H1 (cell line): ENCODE data around the gene RBP5. TPM values are rescaled to one million over a fixed set of nuclear protein-coding genes. Genes with fewer than 3 reads are reported as not detected.

ENCODE experiments used
- CTCF ChIA-PET: fragments of 300-600 bp; sonication (Branson Sonifier 250); formaldehyde crosslinking; loops from one replicate; lab custom pipeline; 2021; ENCODE audit not compliant: partially characterized antibody; lab: Charles Lee
- POLR2A ChIA-PET: fragments of 300-600 bp; sonication (Branson Sonifier 250); formaldehyde crosslinking; loops from one replicate; lab custom pipeline; 2021; ENCODE audit warnings: inconsistent platforms; ENCODE audit not compliant: partially characterized antibody; lab: Charles Lee
- DNase-seq, 2 experiments: peaks; one replicate each; pipeline versions ENCODE4 v3.0.0 to v3.0.0-alpha.2; 2010 to 2022; ENCODE audit warnings: low spot score in 2 of 2, low read depth in 1 of 2, mixed read lengths in 1 of 2
- FAIRE-seq: peaks from 2 replicates; lab custom pipeline; 2011; peaks lifted over from hg19 to GRCh38; lab: Jason Lieb, UNC
- H2AFZ ChIP-seq: 2 replicates; pipeline ENCODE4 v1.8.1; 2012; ENCODE audit warnings: low read length, inconsistent platforms
- H2AK5ac ChIP-seq: 2 replicates; pipeline ENCODE4 v1.6.1; 2013; ENCODE audit warnings: low read depth, low read length
- H2BK120ac ChIP-seq: replicated peaks from 2 replicates; pipeline ENCODE3; 2013; ENCODE audit warnings: low read depth, low read length, inconsistent platforms
- H2BK12ac ChIP-seq: 2 replicates; pipeline ENCODE4 v1.6.1; 2013; ENCODE audit warnings: low read depth, low read length
- H2BK15ac ChIP-seq: 2 replicates; pipeline ENCODE4 v1.6.1; 2013; ENCODE audit warnings: low read length
- H2BK20ac ChIP-seq: 2 replicates; pipeline ENCODE4 v1.6.1; 2013; ENCODE audit warnings: low read length
- H2BK5ac ChIP-seq: 2 replicates; pipeline ENCODE4 v1.6.1; 2013; ENCODE audit warnings: low read depth, low read length
- H3K14ac ChIP-seq: 2 replicates; pipeline ENCODE4 v1.6.1; 2013; ENCODE audit warnings: inconsistent platforms; ENCODE audit not compliant: insufficient read length
- H3K18ac ChIP-seq: 2 replicates; pipeline ENCODE4 v1.6.1; 2013; ENCODE audit warnings: low read length; ENCODE audit errors: extremely low read depth
- H3K23ac ChIP-seq: 2 replicates; pipeline ENCODE4 v1.6.1; 2013; ENCODE audit warnings: inconsistent platforms; ENCODE audit not compliant: insufficient read length
- H3K23me2 ChIP-seq: 2 replicates; pipeline ENCODE4 v1.6.1; 2013; ENCODE audit warnings: low read depth, low read length
- H3K27ac ChIP-seq: 2 replicates; pipeline ENCODE4 v1.6.1; 2011; ENCODE audit warnings: low read depth, low read length, inconsistent platforms
- H3K27me3 ChIP-seq, 4 experiments: replicated peaks in 1 of 4; 1 replicate in 1 of 4; 2 replicates in 3 of 4; pipeline versions ENCODE4 v1.6.1 to v1.8.1; 2011 to 2013; ENCODE audit warnings: low read length in 3 of 4, mild to moderate bottlenecking in 3 of 4, inconsistent platforms in 2 of 4, mixed read lengths in 2 of 4, moderate library complexity in 1 of 4; ENCODE audit not compliant: control insufficient read depth in 3 of 4, insufficient read depth in 3 of 4; ENCODE audit errors: extremely low read depth in 1 of 4
- H3K36me3 ChIP-seq, 4 experiments: 2 replicates each; pipeline versions ENCODE4 v1.6.1 to v1.8.1; 2011 to 2013; ENCODE audit warnings: mild to moderate bottlenecking in 4 of 4, low read length in 3 of 4, moderate library complexity in 2 of 4, control low read depth in 1 of 4, inconsistent platforms in 1 of 4; ENCODE audit not compliant: insufficient read depth in 4 of 4, control insufficient read depth in 2 of 4
- H3K4ac ChIP-seq: replicated peaks from 2 replicates; pipeline ENCODE3; 2013; ENCODE audit warnings: low read length, low read depth, mixed read lengths, inconsistent platforms; ENCODE audit not compliant: insufficient read length
- H3K4me1 ChIP-seq, 4 experiments: replicated peaks in 1 of 4; 1 replicate in 1 of 4; 2 replicates in 3 of 4; pipeline versions ENCODE4 v1.6.1 to v1.8.1; 2011 to 2013; ENCODE audit warnings: low read length in 3 of 4, inconsistent platforms in 2 of 4, mixed read lengths in 1 of 4; ENCODE audit not compliant: insufficient read depth in 4 of 4, control insufficient read depth in 3 of 4
- H3K4me2 ChIP-seq, 2 experiments: 2 replicates each; pipeline versions ENCODE4 v1.6.1 to v1.8.1; 2011 to 2013; ENCODE audit warnings: low read depth in 2 of 2, low read length in 2 of 2, control low read depth in 1 of 2, inconsistent platforms in 1 of 2, mild to moderate bottlenecking in 1 of 2; ENCODE audit not compliant: insufficient read depth in 1 of 2
- H3K4me3 ChIP-seq, 4 experiments: fragments of 200-600, 300-600 bp in 1 of 4; sonication (generic), shearing (Covaris generic), sonication (Bioruptor Twin) in 1 of 4; 2 replicates each; pipeline versions ENCODE4 v1.5.1 to v1.8.1; 2011 to 2016; ENCODE audit warnings: low read length in 4 of 4, low read depth in 3 of 4, control low read depth in 2 of 4, inconsistent platforms in 2 of 4, mild to moderate bottlenecking in 2 of 4, mixed read lengths in 1 of 4, moderate library complexity in 1 of 4; ENCODE audit not compliant: insufficient read depth in 2 of 4; ENCODE audit errors: extremely low read depth in 1 of 4
- H3K56ac ChIP-seq: replicated peaks from 2 replicates; pipeline ENCODE3; 2013; ENCODE audit warnings: low read depth, mild to moderate bottlenecking, mixed read lengths, low read length, inconsistent platforms; ENCODE audit not compliant: insufficient read length
- H3K79me1 ChIP-seq: 2 replicates; pipeline ENCODE4 v1.6.1; 2013; ENCODE audit warnings: low read depth, low read length, control low read depth
- H3K79me2 ChIP-seq, 2 experiments: 2 replicates each; pipeline versions ENCODE4 v1.6.1 to v1.8.1; 2012 to 2013; ENCODE audit warnings: low read length in 2 of 2, mild to moderate bottlenecking in 2 of 2, inconsistent platforms in 1 of 2; ENCODE audit not compliant: insufficient read depth in 2 of 2, control insufficient read depth in 1 of 2
- H3K9ac ChIP-seq, 4 experiments: replicated peaks in 1 of 4; 1 replicate in 1 of 4; 2 replicates in 3 of 4; pipeline versions ENCODE4 v1.6.1 to v1.8.1; 2011 to 2013; ENCODE audit warnings: low read depth in 3 of 4, low read length in 3 of 4, control low read depth in 2 of 4, mild to moderate bottlenecking in 2 of 4, moderate library complexity in 2 of 4, inconsistent platforms in 1 of 4; ENCODE audit errors: extremely low read depth in 1 of 4
- H3K9me3 ChIP-seq, 2 experiments: 2 replicates each; pipeline versions ENCODE4 v1.6.1 to v1.8.1; 2012 to 2013; ENCODE audit warnings: mild to moderate bottlenecking in 2 of 2, moderate library complexity in 2 of 2, control low read depth in 1 of 2, inconsistent platforms in 1 of 2, low read depth in 1 of 2, low read length in 1 of 2, mixed read lengths in 1 of 2; ENCODE audit not compliant: insufficient read depth in 2 of 2
- H4K20me1 ChIP-seq, 2 experiments: replicated peaks in 1 of 2; 2 replicates each; pipeline versions ENCODE3 to v1.8.1; 2011 to 2013; ENCODE audit warnings: inconsistent platforms in 2 of 2, low read length in 2 of 2, mild to moderate bottlenecking in 1 of 2; ENCODE audit not compliant: insufficient read depth in 2 of 2, control insufficient read depth in 1 of 2
- H4K5ac ChIP-seq: 2 replicates; pipeline ENCODE4 v1.6.1; 2013; ENCODE audit warnings: low read length, low read depth, mixed read lengths, inconsistent platforms; ENCODE audit not compliant: insufficient read length
- H4K8ac ChIP-seq: 2 replicates; pipeline ENCODE4 v1.8.0; 2013; ENCODE audit warnings: mild to moderate bottlenecking, moderate library complexity, low read length, inconsistent platforms; ENCODE audit not compliant: insufficient read depth; ENCODE audit errors: extremely low read depth
- H4K91ac ChIP-seq: replicated peaks from 2 replicates; pipeline ENCODE3; 2013; ENCODE audit warnings: low read length, mixed read lengths, inconsistent platforms; ENCODE audit not compliant: insufficient read length
- BACH1 ChIP-seq: IDR thresholded peaks from 2 replicates; pipeline ENCODE4 v1.6.1; 2012; ENCODE audit warnings: low read length, improper control_type of control experiment
- CBX5 ChIP-seq: fragments of 300-800, 300-1000 bp; sonication (generic); IDR thresholded peaks from 2 replicates; pipeline ENCODE4 v1.7.1; 2016; ENCODE audit warnings: antibody characterized with exemption, low read length, low read depth
- HDAC2 ChIP-seq, 2 experiments: fragments of 300-600 bp in 1 of 2; sonication (generic) in 1 of 2; IDR thresholded peaks; 2 replicates each; pipeline ENCODE4 v1.6.1; 2011 to 2012; ENCODE audit warnings: low read depth in 2 of 2, low read length in 2 of 2, mild to moderate bottlenecking in 2 of 2, moderate library complexity in 2 of 2, borderline replicate concordance in 1 of 2, inconsistent platforms in 1 of 2
- JUND ChIP-seq: IDR thresholded peaks from 2 replicates; pipeline ENCODE4 v1.6.1; 2011; ENCODE audit warnings: mild to moderate bottlenecking, improper control_type of control experiment, low read length
- MAFK ChIP-seq: IDR thresholded peaks from 2 replicates; pipeline ENCODE4 v1.6.1; 2012; ENCODE audit warnings: low read depth, mild to moderate bottlenecking, improper control_type of control experiment, low read length
- POU5F1 ChIP-seq: IDR thresholded peaks from 2 replicates; pipeline ENCODE4 v1.6.1; 2011; ENCODE audit warnings: low read depth, mild to moderate bottlenecking, low read length, moderate library complexity
- SP1 ChIP-seq: IDR thresholded peaks from 2 replicates; pipeline ENCODE4 v1.6.1; 2011; ENCODE audit warnings: low read depth, low read length
- SP2 ChIP-seq: IDR thresholded peaks from 2 replicates; pipeline ENCODE4 v1.6.1; 2012; ENCODE audit warnings: mild to moderate bottlenecking, low read length, inconsistent platforms
- SUZ12 ChIP-seq: fragments of 200-600 bp; sonication (generic); IDR thresholded peaks from 2 replicates; pipeline ENCODE4 v1.6.1; 2012; ENCODE audit warnings: mild to moderate bottlenecking, inconsistent platforms, low read length, moderate library complexity, mixed read lengths
- TAF7 ChIP-seq: optimal IDR thresholded peaks from 2 replicates; pipeline ENCODE3; 2011; ENCODE audit warnings: low read depth, mild to moderate bottlenecking, inconsistent platforms, low read length, moderate library complexity, borderline replicate concordance
- TEAD4 ChIP-seq: IDR thresholded peaks from 2 replicates; pipeline ENCODE4 v1.6.1; 2012; ENCODE audit warnings: low read depth, low read length, inconsistent platforms, mixed read lengths
- WGBS, 2 experiments: shearing (Covaris generic) in 1 of 2; methylation state at CpG; one replicate each; pipeline versions ENCODE4 v1.1.6 to v1.1.7; 2013 to 2015; ENCODE audit warnings: low lambda C conversion rate in 2 of 2, mixed read lengths in 2 of 2, inconsistent platforms in 1 of 2, low coverage in 1 of 2, missing lambda C conversion rate in 1 of 2; ENCODE audit not compliant: insufficient replicate concordance in 2 of 2, insufficient coverage in 1 of 2, insufficient read length in 1 of 2; ENCODE audit errors: extremely low coverage in 1 of 2, missing lambda C conversion rate in 1 of 2; 5-methylcytosine and 5-hydroxymethylcytosine counted together
- polyA plus RNA-seq, 7 experiments: library from polyadenylated mRNA; depleted of rRNA in 3 of 7; stranded (reverse) in 5 of 7; unstranded in 2 of 7; fragments of >200 nt in 5 of 7; fragments of 200-250 nt in 2 of 7; gene quantifications; 1 replicate in 5 of 7; 2 replicates in 1 of 7; 4 replicates in 1 of 7; pipeline versions ENCODE4 v1.2.1 to v1.2.3, GENCODE V29; 2011 to 2013; ENCODE audit warnings: missing spikeins in 2 of 7, mixed read lengths in 2 of 7
- total RNA-seq: library from RNA; stranded (reverse); fragmentation: NEBNext Ultra II Directional; extraction: Animal tissue kit (Norgen Biotek cat#: 25700); gene quantifications from 2 replicates; pipeline ENCODE4 v1.2.1, GENCODE V29; 2021

RBP5 gene
- total and polyA plus RNA-seq, 2 of the 8 experiments (the other 6 are each of a cell fraction or from before 2014, with no cell fraction given) = 1.2 to 1.9 TPM

DNA sequence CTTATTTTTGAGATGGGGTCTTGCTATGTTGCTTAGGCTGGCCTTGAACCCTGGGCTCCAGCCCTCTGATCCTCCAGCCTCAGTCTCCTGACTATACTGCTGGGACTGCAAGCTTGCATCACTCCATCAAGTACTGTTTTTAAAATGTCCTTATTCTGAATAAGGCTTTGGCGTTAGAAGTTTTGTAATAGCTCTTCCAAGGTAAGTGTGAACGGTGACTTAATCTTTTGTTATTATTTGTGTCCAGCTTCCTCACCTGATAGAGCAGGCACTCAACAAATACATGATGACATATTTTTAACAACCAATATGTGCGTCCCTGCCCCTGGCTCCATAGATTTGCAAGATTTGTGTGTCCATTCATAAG is 21.1 kb downstream of the RBP5 start:
- no peak overlapping the region for H2BK20ac ChIP-seq
- no peak overlapping the region for H3K23ac ChIP-seq
- H4K20me1 ChIP-seq = peaks cover 0 to 1% of the 10 kb centered on the region in 2 experiments
- peak overlapping the region; percentile 63 to 80 (median 75) for H3K4me3 ChIP-seq
- no peak overlapping the region for H3K14ac ChIP-seq
- peak overlapping the region; percentile 15 for H4K5ac ChIP-seq
- H3K9ac ChIP-seq = peak overlapping the region in 2 of 4 experiments; percentile 69 to 70; a peak in 2 of 7 replicates
- H2BK12ac ChIP-seq = no peak overlapping the region
- H2BK120ac ChIP-seq = no peak overlapping the region
- no peak overlapping the region for H2AK5ac ChIP-seq
- H2BK15ac ChIP-seq = no peak overlapping the region
- H3K4me1 ChIP-seq = 0 out of 7 replicates have a peak, but pooled peaks cover 0 to 2% (median 0%) of the 10 kb centered on the region in 4 experiments
- no peak overlapping the region for H3K27ac ChIP-seq
- ChIA-PET CTCF (interaction anchor here (0.7 to 4.2 kb wide), 29 partner anchors 8 to 534 kb away, joined by 3 to 51 read pairs (median 6); partner anchors contain the start of genes C12orf57, C1R, C1S and LPCAT3), POLR2A (interaction anchor here (0.7 to 4.9 kb wide), 19 partner anchors 8 to 241 kb away, joined by 3 to 42 read pairs (median 9); partner anchors contain the start of genes C12orf57, C1R, C1S and CLSTN3)
- no peak overlapping the region for H3K56ac ChIP-seq
- H3K27me3 ChIP-seq = no peaks in the 10 kb centered on the region
- H2AFZ ChIP-seq = no peak overlapping the region
- 72% methylated on average over 3 of the region's 3 CpGs; no CpG with 5 or more reads in 1 of the 2 experiments for WGBS, 2 experiments
- peak overlapping the region; percentile 70 for H4K91ac ChIP-seq
- H3K23me2 ChIP-seq = peaks cover 4% of the 10 kb centered on the region
- no peak overlapping the region for H4K8ac ChIP-seq
- DNase-seq (no peak), FAIRE-seq (no peak)
- H3K79me2 ChIP-seq = no peaks in the 10 kb centered on the region
- peak overlapping the region; percentile 78 to 84 for H3K4me2 ChIP-seq
- peak overlapping the region; percentile 53; the same call in 1 of the 2 replicates for H2BK5ac ChIP-seq
- TF ChIP-seq SUZ12 (no peak), BACH1 (no peak), SP2 (no peak), HDAC2 (IDR thresholded peaks at IDR 0.05; ENCODE audit: borderline replicate concordance in 1 of 2, low read depth in 2 of 2, low read length in 2 of 2) (no peak), TAF7 (no peak), JUND (no peak), CBX5 (no peak), TEAD4 (no peak), SP1 (no peak), MAFK (no peak), POU5F1 (no peak)
- peaks cover 0 to 3% of the 10 kb centered on the region in 2 experiments; a peak in 2 of 4 replicates for H3K9me3 ChIP-seq
- H3K18ac ChIP-seq = no peak overlapping the region; the same call in 1 of the 2 replicates
- H3K4ac ChIP-seq = no peak overlapping the region
- no peaks in the 10 kb centered on the region for H3K79me1 ChIP-seq
- H3K36me3 ChIP-seq = no peaks in the 10 kb centered on the region; a peak in 1 of 8 replicates
